Stimulated activated CD4-positive, alpha-beta T cell treated with anti-CD3 and anti-CD28 coated beads, TNF-alpha, amount 100 ng/mL, for 4 hours (primary cell): ENCODE data around the gene RNF11.

Source experiments
- DNase-seq, 3 experiments: peaks; one replicate each; pipeline ENCODE4 v3.0.0-alpha.2; 2020; ENCODE audit warnings: low read depth in 3 of 3

Gene RNF11

DNA sequence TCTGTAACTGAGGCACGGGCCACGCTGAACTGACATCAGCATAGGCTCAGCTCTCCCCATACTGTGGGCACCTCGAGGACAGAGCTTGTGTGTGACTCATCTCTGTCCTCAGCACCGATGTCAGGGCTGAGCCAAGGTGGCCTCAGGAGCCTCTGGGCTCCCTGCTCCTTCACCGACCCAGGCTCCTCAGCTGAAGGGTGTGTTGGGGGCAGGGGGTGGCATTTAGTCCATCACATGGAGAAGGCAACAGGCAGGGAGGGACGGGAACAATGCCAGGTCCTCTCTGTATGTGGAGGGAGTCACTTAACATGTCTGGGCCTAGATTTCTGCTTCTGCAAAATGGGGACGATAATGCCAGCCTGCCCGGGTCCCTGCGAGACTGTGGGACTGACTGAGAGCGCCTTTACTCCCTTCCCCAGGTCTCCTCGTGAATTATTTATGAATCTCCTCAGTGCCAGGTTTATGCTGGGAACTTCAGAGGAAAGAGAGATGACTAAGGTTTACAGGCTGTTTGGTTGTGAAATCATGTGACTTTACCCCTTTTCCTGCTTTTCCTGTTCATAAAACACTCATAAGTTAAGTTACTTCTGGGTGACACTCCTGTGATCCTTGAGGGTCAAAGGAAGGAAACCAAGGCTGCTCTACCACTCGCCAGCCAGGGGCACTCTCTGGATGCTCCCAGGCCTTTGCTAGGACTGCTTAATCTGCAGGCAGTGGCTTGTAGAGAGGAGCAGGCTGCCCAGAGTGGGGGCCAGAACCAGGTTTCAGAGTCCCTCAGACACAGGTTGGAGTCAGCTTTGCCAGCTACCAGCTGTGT is 78.1 kb downstream of the RNF11 start:
- DNase-seq = no peak

DNA sequence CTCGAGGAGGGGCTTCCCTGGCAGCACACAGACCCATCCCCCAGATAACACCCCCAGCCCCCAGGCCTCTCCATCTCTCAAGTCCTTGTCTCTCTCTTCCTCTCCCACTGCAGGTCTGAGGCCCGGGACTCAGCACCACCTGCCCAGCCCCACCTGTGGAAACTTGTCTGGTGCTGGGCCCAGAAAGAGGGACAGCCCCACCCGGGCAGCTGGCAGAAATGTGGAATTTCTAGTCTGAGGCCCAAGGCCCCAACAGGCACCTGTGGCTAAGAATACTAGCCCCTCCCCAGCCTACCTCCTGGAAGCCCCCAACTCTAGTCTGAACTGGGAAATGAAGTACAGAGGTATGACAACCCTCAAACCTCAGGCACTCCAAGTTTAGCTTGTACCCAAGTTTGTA is 78.9 kb downstream of the RNF11 start:
- no peak for DNase-seq

DNA sequence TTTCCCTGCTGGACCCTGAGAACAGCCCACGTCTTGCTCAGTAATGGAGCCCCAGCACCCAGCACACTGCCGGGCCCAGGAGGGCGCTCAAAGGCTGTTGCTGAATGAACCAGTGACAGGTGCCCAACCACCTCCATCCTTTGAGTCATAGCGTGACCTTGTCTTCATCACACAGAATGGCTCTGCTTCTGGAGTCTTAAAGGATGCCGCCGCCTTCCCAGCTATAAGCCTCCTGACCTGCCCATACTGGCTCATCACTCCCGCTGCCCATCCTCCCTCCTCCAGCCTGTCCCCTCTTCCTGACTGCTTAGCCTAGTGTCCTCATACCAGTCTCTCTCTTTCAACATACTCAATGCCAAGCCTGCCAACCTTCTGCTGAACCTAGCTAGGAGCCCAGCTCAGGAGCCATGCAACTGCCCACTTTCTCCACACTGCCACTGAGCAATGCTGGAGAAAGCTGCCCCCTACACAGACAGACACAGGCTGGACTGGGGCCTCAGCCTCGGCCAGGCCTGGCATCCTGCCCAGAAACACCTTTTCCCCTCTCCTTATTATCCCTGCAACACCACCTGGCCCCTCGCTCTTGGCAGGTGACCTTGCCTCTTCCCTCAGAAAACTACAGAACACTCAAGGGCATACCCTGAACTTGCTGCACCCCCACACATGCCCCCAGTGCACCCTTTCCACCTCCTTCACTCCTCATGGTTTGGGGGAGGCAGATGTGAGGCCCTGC is 80.2 kb downstream of the RNF11 start:
- no peak for DNase-seq

DNA sequence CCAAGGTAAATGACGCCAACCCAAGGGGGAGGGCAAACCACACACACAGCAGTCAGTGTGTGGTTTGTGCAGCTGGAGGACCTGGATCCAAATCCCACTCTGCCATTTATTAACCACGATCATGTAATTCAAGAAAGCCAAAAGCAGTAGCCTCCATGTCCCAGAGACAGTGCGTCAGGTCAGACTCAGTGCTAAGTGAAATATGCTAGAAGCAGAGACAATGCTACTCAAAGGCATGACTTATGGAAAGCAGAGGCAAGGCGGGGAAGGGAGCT is 80.7 kb downstream of the RNF11 start:
- DNase-seq = no peak

DNA sequence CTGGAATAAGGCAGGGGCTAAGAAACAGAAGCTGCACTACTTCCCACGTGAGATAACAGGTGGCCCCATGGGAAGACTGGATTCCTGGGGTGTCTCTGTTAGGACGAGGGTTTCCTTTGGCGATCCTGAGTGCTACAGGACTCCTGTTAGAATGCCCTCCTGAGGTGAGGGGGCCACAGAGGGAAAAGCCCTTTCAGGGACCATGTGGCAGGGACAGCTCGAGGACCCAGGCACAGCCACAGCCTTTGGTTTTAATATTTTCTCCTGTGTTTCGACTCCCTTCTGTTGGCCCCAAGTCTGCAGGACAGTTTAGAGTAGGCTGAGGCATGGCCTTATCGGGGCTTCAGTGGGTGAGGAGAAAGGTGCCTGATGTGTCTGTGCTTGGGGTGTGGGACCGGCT is 81.7 kb downstream of the RNF11 start:
- no peak for DNase-seq

DNA sequence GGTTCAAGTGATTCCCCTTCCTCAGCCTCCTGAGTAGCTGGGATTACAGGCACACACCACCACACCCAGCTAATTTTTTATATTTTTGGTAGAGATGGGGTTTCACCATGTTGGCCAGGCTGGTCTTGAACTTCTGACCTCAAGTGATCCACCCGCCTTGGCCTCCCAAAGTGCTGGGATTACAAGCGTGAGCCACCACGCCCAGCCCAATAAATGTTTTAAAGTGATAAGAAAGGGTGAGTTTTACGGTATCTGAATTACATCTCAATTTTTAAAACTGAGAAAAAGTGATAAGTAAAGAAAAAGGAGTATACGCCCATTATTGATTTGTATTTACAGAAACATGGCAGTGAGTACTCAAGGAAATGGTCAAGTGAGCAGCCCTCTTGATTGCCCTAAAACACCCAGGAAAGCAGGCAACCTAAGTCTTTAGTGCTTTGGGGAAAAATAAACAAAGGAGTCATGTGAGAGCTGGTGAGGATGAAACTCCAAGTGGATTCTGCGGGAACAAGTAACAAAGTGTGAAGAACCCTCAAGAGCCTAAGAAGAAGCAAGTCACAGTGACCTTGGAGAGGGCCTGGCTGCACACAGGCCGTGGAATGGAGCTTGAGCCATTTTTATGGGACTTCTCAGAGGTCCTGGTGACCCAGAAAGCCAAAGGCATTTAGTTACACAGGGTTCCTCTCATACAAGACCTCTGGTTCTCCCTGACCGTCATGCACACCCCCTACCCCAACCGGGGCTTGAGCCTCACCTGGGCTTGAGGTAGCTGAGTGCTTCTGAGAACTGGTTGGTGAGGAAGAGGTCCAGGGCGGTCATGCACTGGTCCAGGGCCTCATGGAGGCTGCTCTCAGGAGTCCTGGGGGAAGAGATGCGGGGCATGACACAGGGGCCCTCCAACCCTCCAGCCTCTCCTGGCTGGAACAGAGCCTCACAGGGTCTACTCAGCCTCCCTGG is 85.2 kb downstream of the RNF11 start:
- DNase-seq = no peak

DNA sequence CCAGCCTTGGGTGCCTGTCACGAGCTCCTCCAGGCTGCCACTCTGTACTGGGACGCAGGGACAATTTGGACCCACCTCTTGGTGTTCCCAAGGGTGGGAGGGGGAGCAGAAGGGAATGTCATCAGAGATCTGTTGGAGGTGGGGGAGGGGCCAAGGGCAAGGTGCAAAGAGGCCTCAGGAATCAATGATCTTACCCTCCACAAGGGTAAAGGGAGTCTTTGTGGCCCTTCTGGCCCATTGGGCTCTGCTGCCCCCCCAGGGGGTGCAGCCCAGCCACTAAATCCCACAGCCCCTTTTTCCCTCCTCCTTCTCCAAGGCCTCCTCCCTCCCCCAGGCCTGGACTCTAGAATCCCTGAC is 85.8 kb downstream of the RNF11 start:
- DNase-seq = no peak

DNA sequence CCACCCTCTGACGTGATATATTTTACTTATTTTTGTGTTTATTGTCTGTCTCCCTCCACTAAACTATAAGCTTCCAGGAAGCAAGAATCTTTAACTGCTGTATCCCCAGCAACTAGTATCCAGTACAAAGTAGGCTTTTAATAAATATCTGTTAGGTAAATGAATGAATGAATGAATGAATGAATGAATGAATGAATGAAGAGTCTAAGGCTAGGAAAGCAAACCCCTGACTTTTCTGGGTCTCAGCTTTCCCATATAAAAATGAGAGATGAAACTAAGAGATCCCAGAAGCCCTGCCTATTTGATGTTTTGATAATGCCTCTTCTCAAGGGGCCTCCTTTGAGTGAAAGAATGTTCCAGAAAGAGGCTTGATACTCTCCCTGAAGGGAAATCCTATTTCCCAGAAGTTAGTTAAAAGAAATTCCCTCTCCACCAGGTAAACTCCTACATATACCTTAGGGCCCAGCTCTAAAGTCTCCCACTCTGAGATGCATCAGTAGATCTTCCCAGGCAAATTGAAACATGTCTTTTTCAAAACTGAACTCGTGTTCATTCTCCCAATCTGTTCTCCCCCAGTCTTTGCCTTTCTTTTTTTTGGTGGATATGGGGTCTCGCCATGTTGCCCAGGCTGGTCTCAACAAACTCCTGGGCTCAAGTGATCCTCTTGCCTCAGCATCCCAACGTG is 86.5 kb downstream of the RNF11 start:
- DNase-seq = no peak
